ENCODE results near the gene ATP2C2.

Gene ATP2C2

GRCh38 chr16:84499638-84500037, 131.3 kb downstream of the ATP2C2 start:
- Histone ChIP-seq H3K4me1 (ENCODE audit: insufficient read depth, insufficient read length) (peaks cover 7% of the 10 kb centered on the region), H3K36me3 (ENCODE audit: insufficient read depth, insufficient read length, low read length) (peaks cover 60% of the 10 kb centered on the region)

DNA sequence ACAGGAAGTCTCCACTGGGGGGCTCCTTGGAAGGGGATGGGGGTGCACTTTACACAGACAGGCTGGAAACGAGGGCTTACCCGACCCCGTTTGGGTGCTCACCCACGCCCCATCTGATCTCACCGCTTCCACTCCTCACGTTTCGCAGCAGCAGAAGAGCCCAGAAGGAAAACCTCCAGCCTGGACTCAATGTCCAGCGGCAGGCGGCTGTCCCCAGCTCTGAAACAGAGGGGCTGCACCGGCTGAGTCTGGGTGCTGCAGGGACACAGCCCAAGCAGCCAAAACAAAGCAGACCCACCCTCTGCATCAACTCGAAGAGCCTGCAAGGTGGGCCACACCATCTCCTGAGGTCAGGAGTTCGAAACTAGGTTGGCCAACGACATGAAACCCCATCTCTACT, 132.2 kb downstream of the ATP2C2 start:
- Histone ChIP-seq H3K36me3 (ENCODE audit: insufficient read depth, insufficient read length, low read length) (peaks cover 51% of the 10 kb centered on the region), H3K4me1 (ENCODE audit: insufficient read depth, insufficient read length) (peaks cover 12% of the 10 kb centered on the region), H3K27me3 (ENCODE audit: insufficient read depth, insufficient read length) (no peaks in the 10 kb centered on the region), H3K4me3 (ENCODE audit: insufficient read length, low read depth) (no peak overlapping the region), H3K9me3 (ENCODE audit: insufficient read depth, low read length) (no peaks in the 10 kb centered on the region), H3K9ac (ENCODE audit: insufficient read length, low read depth) (no peak overlapping the region)
- DNase-seq (ENCODE audit: low read depth, low spot score), result no peak
- no peak for TF ChIP-seq SUZ12 (IDR thresholded peaks at IDR 0.05; ENCODE audit: extremely low read depth, insufficient read depth, insufficient read length)
- TF ChIP-seq YY1 (IDR thresholded peaks at IDR 0.05; ENCODE audit: insufficient read depth, insufficient read length), result no peak
- TF ChIP-seq ZNF274 (IDR thresholded peaks at IDR 0.05; ENCODE audit: low read depth, low read length), result no peak

More at GRCh38 chr16:84499638-84500037, 131.3 kb downstream of the ATP2C2 start:
- Histone ChIP-seq H3K9me3 (ENCODE audit: insufficient read depth, low read length) (0 out of 2 replicates have a peak, but pooled peaks cover under 1% of the 10 kb centered on the region), H3K9ac (ENCODE audit: insufficient read length, low read depth) (no peak overlapping the region), H3K4me3 (ENCODE audit: insufficient read length, low read depth) (no peak overlapping the region), H3K27me3 (ENCODE audit: insufficient read depth, insufficient read length) (no peaks in the 10 kb centered on the region)
- TF ChIP-seq YY1 (IDR thresholded peaks at IDR 0.05; ENCODE audit: insufficient read depth, insufficient read length) (no peak), ZNF274 (IDR thresholded peaks at IDR 0.05; ENCODE audit: low read depth, low read length) (no peak), SUZ12 (IDR thresholded peaks at IDR 0.05; ENCODE audit: extremely low read depth, insufficient read depth, insufficient read length) (no peak)
- no peak for DNase-seq (ENCODE audit: low read depth, low spot score)

- Histone ChIP-seq H3K27me3 (ENCODE audit: insufficient read depth, insufficient read length) (no peaks in the 10 kb centered on the region), H3K9ac (ENCODE audit: insufficient read length, low read depth) (no peak overlapping the region), H3K4me1 (ENCODE audit: insufficient read depth, insufficient read length) (peaks cover 15% of the 10 kb centered on the region), H3K4me3 (ENCODE audit: insufficient read length, low read depth) (no peak overlapping the region), H3K9me3 (ENCODE audit: insufficient read depth, low read length) (no peaks in the 10 kb centered on the region), H3K36me3 (ENCODE audit: insufficient read depth, insufficient read length, low read length) (peaks cover 45% of the 10 kb centered on the region)
- TF ChIP-seq YY1 (IDR thresholded peaks at IDR 0.05; ENCODE audit: insufficient read depth, insufficient read length) (no peak), ZNF274 (IDR thresholded peaks at IDR 0.05; ENCODE audit: low read depth, low read length) (no peak), SUZ12 (IDR thresholded peaks at IDR 0.05; ENCODE audit: extremely low read depth, insufficient read depth, insufficient read length) (no peak)
- DNase-seq (ENCODE audit: low read depth, low spot score), result no peak
Observed at GRCh38 chr16:84501077-84501735, 132.9 kb downstream of the ATP2C2 start.

- Histone ChIP-seq H3K9ac (ENCODE audit: insufficient read length, low read depth) (no peak overlapping the region), H3K36me3 (ENCODE audit: insufficient read depth, insufficient read length, low read length) (peaks cover 36% of the 10 kb centered on the region), H3K4me1 (ENCODE audit: insufficient read depth, insufficient read length) (peaks cover 15% of the 10 kb centered on the region), H3K27me3 (ENCODE audit: insufficient read depth, insufficient read length) (no peaks in the 10 kb centered on the region), H3K4me3 (ENCODE audit: insufficient read length, low read depth) (no peak overlapping the region), H3K9me3 (ENCODE audit: insufficient read depth, low read length) (no peaks in the 10 kb centered on the region)
- TF ChIP-seq SUZ12 (IDR thresholded peaks at IDR 0.05; ENCODE audit: extremely low read depth, insufficient read depth, insufficient read length) (no peak), ZNF274 (IDR thresholded peaks at IDR 0.05; ENCODE audit: low read depth, low read length) (no peak), YY1 (IDR thresholded peaks at IDR 0.05; ENCODE audit: insufficient read depth, insufficient read length) (no peak)
- no peak for DNase-seq (ENCODE audit: low read depth, low spot score)
Observed at GRCh38 chr16:84502075-84502474, 133.7 kb downstream of the ATP2C2 start.

DNA sequence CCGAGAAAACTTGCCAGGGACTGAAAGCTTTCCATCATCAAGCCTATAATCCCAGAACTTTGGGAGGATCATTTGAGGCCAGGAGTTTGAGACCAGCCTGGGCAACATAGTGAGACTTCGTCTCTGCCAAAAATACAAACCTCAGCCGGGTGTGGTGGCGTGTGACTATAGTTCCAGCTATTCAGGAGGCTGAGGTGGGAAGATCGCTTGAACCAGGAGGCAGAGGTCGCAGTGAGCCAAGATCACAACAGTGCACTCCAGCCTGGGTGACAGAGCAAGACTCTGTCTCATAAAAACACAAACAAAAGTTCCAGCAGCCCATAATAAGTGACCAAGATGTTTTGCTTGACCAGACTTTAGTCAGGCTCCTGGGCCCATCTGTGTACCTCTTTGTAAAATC, 134.2 kb downstream of the ATP2C2 start:
- Histone ChIP-seq H3K9ac (ENCODE audit: insufficient read length, low read depth) (no peak overlapping the region), H3K36me3 (ENCODE audit: insufficient read depth, insufficient read length, low read length) (peaks cover 31% of the 10 kb centered on the region), H3K27me3 (ENCODE audit: insufficient read depth, insufficient read length) (no peaks in the 10 kb centered on the region), H3K4me3 (ENCODE audit: insufficient read length, low read depth) (no peak overlapping the region), H3K4me1 (ENCODE audit: insufficient read depth, insufficient read length) (peaks cover 18% of the 10 kb centered on the region), H3K9me3 (ENCODE audit: insufficient read depth, low read length) (no peaks in the 10 kb centered on the region)
- no peak for DNase-seq (ENCODE audit: low read depth, low spot score)
- TF ChIP-seq YY1 (IDR thresholded peaks at IDR 0.05; ENCODE audit: insufficient read depth, insufficient read length), result no peak
- TF ChIP-seq SUZ12 (IDR thresholded peaks at IDR 0.05; ENCODE audit: extremely low read depth, insufficient read depth, insufficient read length), result no peak
- TF ChIP-seq ZNF274 (IDR thresholded peaks at IDR 0.05; ENCODE audit: low read depth, low read length), result no peak

DNA sequence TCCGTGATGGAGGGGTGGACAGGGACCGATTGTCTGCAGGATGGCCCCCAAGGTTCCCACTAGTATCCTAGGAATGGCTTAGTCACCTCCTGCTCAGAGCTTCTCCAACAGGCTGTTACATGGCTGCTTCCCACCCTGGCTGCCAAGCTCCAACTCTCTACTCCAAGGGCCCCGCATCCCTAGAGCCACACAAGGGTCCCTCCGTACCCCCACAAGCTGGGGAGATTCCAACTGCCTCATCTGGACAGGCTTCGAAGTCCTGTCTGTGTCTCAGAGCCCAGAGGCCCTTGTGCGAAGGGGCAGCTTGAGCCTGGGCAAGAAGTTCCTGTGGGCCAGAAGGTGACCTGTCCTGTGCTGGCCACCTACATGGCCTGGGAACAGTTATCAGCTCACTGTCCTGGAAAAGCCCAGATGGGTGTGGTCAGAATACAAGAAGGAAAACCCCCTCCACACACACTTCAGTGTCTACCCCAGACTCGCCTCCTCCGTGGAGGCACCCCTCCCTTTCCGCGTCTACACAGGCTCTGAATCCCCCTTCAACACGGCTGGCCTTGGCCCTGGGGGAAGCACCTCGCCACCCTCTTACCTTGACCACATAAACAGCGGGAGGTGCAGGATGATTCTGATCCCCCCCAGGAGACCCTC, 135.5 kb downstream of the ATP2C2 start:
- peaks cover 18% of the 10 kb centered on the region for H3K4me1 ChIP-seq (ENCODE audit: insufficient read depth, insufficient read length)
- TF ChIP-seq ZNF274 (IDR thresholded peaks at IDR 0.05; ENCODE audit: low read depth, low read length), result no peak
- TF ChIP-seq YY1 (IDR thresholded peaks at IDR 0.05; ENCODE audit: insufficient read depth, insufficient read length), result no peak
- TF ChIP-seq SUZ12 (IDR thresholded peaks at IDR 0.05; ENCODE audit: extremely low read depth, insufficient read depth, insufficient read length), result no peak
- DNase-seq (ENCODE audit: low read depth, low spot score), result no peak
- H3K27me3 ChIP-seq (ENCODE audit: insufficient read depth, insufficient read length), result no peaks in the 10 kb centered on the region
- no peaks in the 10 kb centered on the region for H3K9me3 ChIP-seq (ENCODE audit: insufficient read depth, low read length)
- H3K36me3 ChIP-seq (ENCODE audit: insufficient read depth, insufficient read length, low read length), result peaks cover 22% of the 10 kb centered on the region
- peak overlapping the region; percentile 82 for H3K4me3 ChIP-seq (ENCODE audit: insufficient read length, low read depth)
- H3K9ac ChIP-seq (ENCODE audit: insufficient read length, low read depth), result peak overlapping the region; percentile 83
